GM19193 (cell line): Measurements from ENCODE around the gene SLC24A5.

Source experiments
- POLR2A ChIP-seq: IDR thresholded peaks from 4 replicates; pipeline ENCODE4 v1.6.1; 2011; ENCODE audit not compliant: insufficient read depth, insufficient read length; ENCODE audit errors: extremely low read depth

Gene SLC24A5

GRCh38 chr15:48097264-48097663 lies 23.5 kb upstream of the SLC24A5 start:
- no peak for TF ChIP-seq POLR2A

- no peak for TF ChIP-seq POLR2A
Observed at GRCh38 chr15:48101376-48101961, 19.3 kb upstream of the SLC24A5 start.

GRCh38 chr15:48102167-48102566 lies 18.6 kb upstream of the SLC24A5 start:
- no peak for TF ChIP-seq POLR2A

- no peak for TF ChIP-seq POLR2A
Observed at GRCh38 chr15:48103647-48104046, 17.1 kb upstream of the SLC24A5 start.

- no peak for TF ChIP-seq POLR2A
Observed at GRCh38 chr15:48105936-48106335, 14.9 kb upstream of the SLC24A5 start.

GRCh38 chr15:48109212-48109611 lies 11.6 kb upstream of the SLC24A5 start:
- no peak for TF ChIP-seq POLR2A

GRCh38 chr15:48109856-48110531 lies 10.8 kb upstream of the SLC24A5 start:
- TF ChIP-seq POLR2A = no peak

- no peak for TF ChIP-seq POLR2A
Observed at GRCh38 chr15:48112242-48112641, 8.5 kb upstream of the SLC24A5 start.

- TF ChIP-seq POLR2A = no peak
Observed at GRCh38 chr15:48119277-48119676, 1.5 kb upstream of the SLC24A5 start.

GRCh38 chr15:48121849-48122248 lies 1.1 kb downstream of the SLC24A5 start:
- TF ChIP-seq POLR2A = no peak

GRCh38 chr15:48126667-48127355 lies 6.0 kb downstream of the SLC24A5 start:
- no peak for TF ChIP-seq POLR2A

GRCh38 chr15:48131324-48131723 lies 10.5 kb downstream of the SLC24A5 start:
- TF ChIP-seq POLR2A = no peak

GRCh38 chr15:48132874-48133273 lies 12.1 kb downstream of the SLC24A5 start:
- no peak for TF ChIP-seq POLR2A

GRCh38 chr15:48143856-48144255 lies 23.1 kb downstream of the SLC24A5 start:
- no peak for TF ChIP-seq POLR2A

GRCh38 chr15:48144889-48145288 lies 24.1 kb downstream of the SLC24A5 start:
- no peak for TF ChIP-seq POLR2A

- no peak for TF ChIP-seq POLR2A
Observed at GRCh38 chr15:48145923-48146322, 25.1 kb downstream of the SLC24A5 start.
